Measurements from ENCODE around the gene TBPL2. TPM values are rescaled to one million over a fixed set of nuclear protein-coding genes. Genes with fewer than 3 reads are reported as not detected.

TBPL2 gene
- total and polyA plus RNA-seq, 10 donors, result not detected

DNA sequence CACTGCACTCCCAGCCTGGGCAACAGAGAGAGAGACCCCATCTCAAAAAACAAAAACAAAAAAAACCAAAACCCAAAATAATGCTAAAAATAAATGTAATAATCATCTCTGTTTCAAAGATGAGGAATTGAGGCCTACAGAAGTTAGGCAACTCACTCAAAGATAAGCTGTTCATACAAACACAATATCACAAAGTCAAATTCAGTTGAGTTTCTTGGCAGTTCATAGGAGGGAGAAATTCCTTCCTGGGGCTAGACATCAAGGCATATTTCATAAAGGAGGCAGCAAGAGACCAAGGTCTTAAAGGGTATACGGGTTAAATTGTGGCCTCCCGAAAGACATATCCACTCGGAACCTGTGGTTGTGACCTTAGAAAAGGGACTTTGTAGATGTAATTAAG is 8.7 kb upstream of the TBPL2 start:
- H3K4me1 ChIP-seq, result peaks cover 0 to 17% (median 12%) of the 10 kb centered on the region in 6 donors
- no peak overlapping the region for H3K4me3 ChIP-seq
- WGBS, 5 donors, result 71 to 94% (median 94%) methylated on average over 3 of the region's 3 CpGs
- H3K27me3 ChIP-seq (replicated peaks in 1 of 7), result no peaks in the 10 kb centered on the region
- no peak for TF ChIP-seq POLR2AphosphoS5 (IDR thresholded peaks at IDR 0.05)
- no peaks in the 10 kb centered on the region for H3K36me3 ChIP-seq
- H3K9me3 ChIP-seq, result no peaks in the 10 kb centered on the region
- H3K27ac ChIP-seq, result no peak overlapping the region
- DNase-seq, result no peak
- intact Hi-C loops (cut with DNase I; ENCODE audit: low total_unique reads), result loop anchor here (5.0 kb wide), 1 partner anchor 1023 kb away; no protein-coding TSS in a partner anchor

GRCh38 chr14:55448141-55448614 is 7.8 kb upstream of the TBPL2 start:
- H3K4me1 ChIP-seq, result peaks cover 0 to 12% (median 8%) of the 10 kb centered on the region in 6 donors
- H3K27ac ChIP-seq, result no peak overlapping the region
- H3K27me3 ChIP-seq (replicated peaks in 1 of 7), result no peaks in the 10 kb centered on the region
- no peak for DNase-seq
- TF ChIP-seq POLR2AphosphoS5 (IDR thresholded peaks at IDR 0.05) (no peak), POLR2A (IDR thresholded peaks at IDR 0.05) (no peak), CTCF (IDR thresholded peaks at IDR 0.05 in 8 of 11, conservative IDR thresholded peaks at IDR 0.05 in 3 of 11) (no peak)
- no peaks in the 10 kb centered on the region for H3K9me3 ChIP-seq
- H3K36me3 ChIP-seq, result no peaks in the 10 kb centered on the region
- H3K4me3 ChIP-seq, result no peak overlapping the region
- 62 to 86% (median 71%) methylated on average over 3 of the region's 3 CpGs for WGBS, 5 donors
- intact Hi-C loops (cut with DNase I; ENCODE audit: low total_unique reads), result loop anchor here (5.0 kb wide), 1 partner anchor 1024 kb away; no protein-coding TSS in a partner anchor

DNA sequence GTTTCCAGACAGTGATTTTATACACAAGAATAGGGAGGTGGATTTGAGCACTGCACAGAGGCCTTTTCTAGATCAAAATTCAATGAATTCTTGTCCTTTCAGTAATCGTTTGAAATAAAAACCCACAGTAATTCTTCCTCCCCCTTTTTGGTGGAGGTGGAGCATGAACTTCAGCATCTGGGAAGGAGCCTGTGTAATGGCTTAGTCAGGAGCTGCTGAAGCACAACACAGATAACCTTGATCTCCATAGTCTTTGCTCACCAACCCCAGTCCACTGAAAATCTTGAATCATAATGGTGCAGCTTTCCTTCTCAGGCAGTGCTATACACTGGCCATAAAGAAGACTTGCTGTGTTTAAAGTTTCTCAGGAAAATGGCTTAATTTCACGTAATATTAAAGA is 6.4 kb upstream of the TBPL2 start:
- Histone ChIP-seq H3K4me3 (no peak overlapping the region), H3K4me1 (peaks cover 0 to 9% (median 7%) of the 10 kb centered on the region in 6 donors), H3K27me3 (replicated peaks in 1 of 7) (no peaks in the 10 kb centered on the region), H3K9me3 (no peaks in the 10 kb centered on the region), H3K27ac (no peak overlapping the region), H3K36me3 (no peaks in the 10 kb centered on the region)
- DNase-seq, result no peak
- 64 to 91% (median 83%) methylated on average over 2 of the region's 2 CpGs for WGBS, 5 donors
- intact Hi-C loops (cut with DNase I; ENCODE audit: low total_unique reads), result loop anchor here (5.0 kb wide), 1 partner anchor 1025 kb away; no protein-coding TSS in a partner anchor
- TF ChIP-seq POLR2A (IDR thresholded peaks at IDR 0.05) (no peak), CTCF (IDR thresholded peaks at IDR 0.05 in 8 of 11, conservative IDR thresholded peaks at IDR 0.05 in 3 of 11) (no peak), POLR2AphosphoS5 (IDR thresholded peaks at IDR 0.05) (no peak)

DNA sequence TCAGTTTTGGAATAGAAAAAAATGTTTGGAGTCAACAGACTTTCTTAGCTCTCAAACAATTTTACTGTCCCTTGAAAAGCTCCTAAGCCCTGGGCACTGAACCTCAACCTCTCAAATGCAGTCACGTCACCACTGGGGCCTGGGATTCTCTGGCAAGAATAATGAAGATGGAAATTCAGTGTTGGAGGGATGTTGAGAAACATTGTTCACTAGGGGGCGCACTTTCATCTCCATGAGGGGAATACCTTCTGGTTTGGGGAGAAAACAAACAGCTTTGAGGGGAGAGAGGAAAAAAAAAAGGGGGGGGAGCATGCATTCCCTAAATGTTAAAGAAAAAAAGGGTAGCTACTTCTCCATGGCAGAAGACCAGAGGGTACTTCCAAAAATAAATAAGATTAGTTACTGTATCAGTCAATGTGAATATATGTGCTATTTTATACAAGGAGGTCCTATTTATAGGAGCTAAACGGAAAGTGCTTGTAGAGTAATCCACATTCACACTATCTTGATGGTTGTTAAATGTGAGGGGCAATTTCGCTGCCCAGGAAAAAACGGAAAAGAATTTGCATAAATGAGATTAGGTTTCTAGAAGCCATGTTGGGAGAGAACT is 5.8 kb upstream of the TBPL2 start:
- Histone ChIP-seq H3K27ac (no peak overlapping the region), H3K4me1 (peaks cover 0 to 3% (median 3%) of the 10 kb centered on the region in 6 donors), H3K9me3 (no peaks in the 10 kb centered on the region), H3K27me3 (replicated peaks in 1 of 7) (no peaks in the 10 kb centered on the region), H3K4me3 (no peak overlapping the region), H3K36me3 (no peaks in the 10 kb centered on the region)
- intact Hi-C loops (cut with DNase I; ENCODE audit: low total_unique reads), result loop anchor here (5.0 kb wide), 1 partner anchor 1026 kb away; no protein-coding TSS in a partner anchor
- TF ChIP-seq POLR2AphosphoS5 (IDR thresholded peaks at IDR 0.05) (no peak), CTCF (IDR thresholded peaks at IDR 0.05 in 8 of 11, conservative IDR thresholded peaks at IDR 0.05 in 3 of 11) (peak; percentile 16 to 70 (median 63))
- no peak for DNase-seq
- 26 to 39% (median 32%) methylated on average over 5 of the region's 5 CpGs for WGBS, 5 donors

Measured in spleen (tissue), 11 donors.